Uterus (tissue), 4 donors: ENCODE results near the gene ZNF273. TPM values are rescaled to one million over a fixed set of nuclear protein-coding genes. Genes with fewer than 3 reads are reported as not detected.
"Not testable (repeated sequence)": the region's sequence is repeated elsewhere in the genome, so short reads cannot be mapped to it uniquely, and the experiment has no call there.

Source experiments
- DNase-seq, 2 donors: peaks; one replicate each; pipeline ENCODE4 v3.0.0-alpha.2; 2019 to 2020
- H3K27ac ChIP-seq, 2 donors: fragments of 200-600 bp; sonication (generic); 1 replicate in 1 of 2; 2 replicates in 1 of 2; pipeline ENCODE4 v1.5.1; 2016 to 2018
- H3K27me3 ChIP-seq, 2 donors: fragments of 200-600 bp; sonication (generic); one replicate each; pipeline ENCODE4 v1.5.1; 2018 to 2019; ENCODE audit warnings: control low read depth in 1 of 2
- H3K36me3 ChIP-seq, 2 donors: fragments of 200-600 bp; sonication (generic); one replicate each; pipeline ENCODE4 v1.5.1; 2019; ENCODE audit warnings: control low read depth in 1 of 2
- H3K4me1 ChIP-seq, 2 donors: fragments of 200-600 bp; sonication (generic); one replicate each; pipeline ENCODE4 v1.5.1; 2018 to 2019; ENCODE audit warnings: control low read depth in 1 of 2
- H3K4me3 ChIP-seq, 2 donors: fragments of 200-600 bp; sonication (generic); 1 replicate in 1 of 2; 2 replicates in 1 of 2; pipeline ENCODE4 v1.5.1; 2018 to 2019; ENCODE audit warnings: mild to moderate bottlenecking in 1 of 2
- H3K9me3 ChIP-seq, 2 donors: fragments of 200-600 bp; sonication (generic); one replicate each; pipeline ENCODE4 v1.5.1; 2019; ENCODE audit warnings: control low read depth in 1 of 2
- CTCF ChIP-seq, 4 experiments: fragments of 200-600 bp in 2 of 4; fragments of 450-650 bp in 2 of 4; sonication (generic) in 2 of 4; IDR thresholded peaks; one replicate each; pipeline ENCODE4 v1.5.1; 2016 to 2019; ENCODE audit warnings: antibody characterized with exemption in 4 of 4, mild to moderate bottlenecking in 2 of 4, moderate library complexity in 1 of 4
- POLR2A ChIP-seq, 2 donors: fragments of 450-650 bp; IDR thresholded peaks; one replicate each; pipeline ENCODE4 v1.6.1; 2016; ENCODE audit warnings: antibody characterized with exemption in 2 of 2, mild to moderate bottlenecking in 1 of 2, moderate library complexity in 1 of 2
- intact Hi-C: fragments of 100-400 bp; cut with DNase I; formaldehyde crosslinking; loops from one replicate; pipeline ENCODE4 v1.15.1; 2023; ENCODE audit warnings: low total_unique reads
- total RNA-seq, 4 donors: library from RNA; depleted of rRNA in 3 of 4; stranded (reverse); fragments of >200 nt in 3 of 4; gene quantifications; one replicate each; pipeline versions ENCODE4 v1.1.0 to v1.2.4, GENCODE V29; 2014 to 2023
- donor health status: DM: yes; HTN: yes; CAD: no.

The ZNF273 gene
- total RNA-seq, 4 donors from 2014 or later, result 1.5 to 21.8 (median 8.0) TPM

GRCh38 chr7:64907641-64908326, 4.7 kb downstream of the ZNF273 start:
- intact Hi-C loops, result no loop called here
- TF ChIP-seq CTCF (IDR thresholded peaks at IDR 0.05), result no peak
- no peak for TF ChIP-seq POLR2A (IDR thresholded peaks at IDR 0.05)
- no peak overlapping the region for H3K4me3 ChIP-seq

DNA sequence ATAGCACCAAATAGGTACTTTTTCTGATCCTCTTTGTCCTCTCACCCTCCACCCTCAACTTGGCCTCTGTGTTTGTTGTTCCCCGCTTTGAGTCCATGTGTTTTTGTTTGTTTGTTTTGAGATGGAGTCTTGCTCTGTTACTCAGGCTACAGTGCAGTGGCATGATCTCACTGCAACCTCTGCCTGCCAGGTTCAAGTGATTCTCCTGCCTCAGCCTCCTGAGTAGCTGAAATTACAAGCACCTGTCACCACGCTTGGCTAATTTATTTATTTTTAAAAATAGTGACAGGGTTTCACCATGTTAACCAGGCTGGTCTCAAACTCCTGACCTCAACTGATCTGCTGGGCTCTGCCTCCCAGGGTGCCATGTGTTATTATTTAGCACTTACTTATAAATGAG, 5.3 kb downstream of the ZNF273 start:
- intact Hi-C loops, result no loop called here
- H3K4me1 ChIP-seq, result peaks cover 0 to 4% of the 10 kb centered on the region in 2 donors
- no peak overlapping the region for H3K4me3 ChIP-seq
- H3K27me3 ChIP-seq, result no peaks in the 10 kb centered on the region
- no peak for DNase-seq
- no peak overlapping the region for H3K27ac ChIP-seq
- H3K36me3 ChIP-seq, result no peaks in the 10 kb centered on the region
- H3K9me3 ChIP-seq, result no peaks in the 10 kb centered on the region
- TF ChIP-seq CTCF (IDR thresholded peaks at IDR 0.05), result no peak

More at GRCh38 chr7:64907641-64908326, 4.7 kb downstream of the ZNF273 start:
- H3K9me3 ChIP-seq, result no peaks in the 10 kb centered on the region
- no peak overlapping the region for H3K27ac ChIP-seq
- DNase-seq, result no peak
- peaks cover 0 to 4% of the 10 kb centered on the region in 2 donors for H3K4me1 ChIP-seq
- no peaks in the 10 kb centered on the region for H3K27me3 ChIP-seq
- H3K36me3 ChIP-seq, result no peaks in the 10 kb centered on the region

- no peak for DNase-seq
- H3K27ac ChIP-seq, result no peak overlapping the region
- H3K4me1 ChIP-seq, result no peaks in the 10 kb centered on the region
- no peaks in the 10 kb centered on the region for H3K27me3 ChIP-seq
- no peaks in the 10 kb centered on the region for H3K9me3 ChIP-seq
- TF ChIP-seq POLR2A (IDR thresholded peaks at IDR 0.05) (no peak), CTCF (IDR thresholded peaks at IDR 0.05) (no peak)
- no peaks in the 10 kb centered on the region for H3K36me3 ChIP-seq
- no peak overlapping the region for H3K4me3 ChIP-seq
- intact Hi-C loops, result no loop called here
Observed at GRCh38 chr7:64914557-64914956, 11.5 kb downstream of the ZNF273 start.

DNA sequence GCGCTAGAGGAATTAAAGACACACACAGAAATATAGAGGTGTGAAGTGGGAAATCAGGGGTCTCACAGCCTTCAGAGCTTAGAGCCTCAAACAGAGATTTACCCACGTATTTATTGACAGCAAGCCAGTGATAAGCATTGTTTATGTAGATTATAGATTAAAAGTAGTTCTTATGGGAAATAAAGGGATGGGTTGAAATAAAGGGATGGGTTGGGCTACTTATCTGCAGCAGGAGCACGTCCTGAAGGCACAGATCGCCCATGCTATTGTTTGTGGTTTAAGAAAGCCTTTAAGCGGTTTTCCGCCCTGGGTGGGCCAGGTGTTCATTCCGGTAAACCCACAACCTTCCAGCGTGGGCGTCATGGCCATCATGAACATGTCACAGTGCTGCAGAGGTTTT, 12.2 kb downstream of the ZNF273 start:
- H3K9me3 ChIP-seq, H3K4me3 ChIP-seq, H3K27ac ChIP-seq, H3K36me3 ChIP-seq, DNase-seq, intact Hi-C loops, H3K4me1 ChIP-seq, H3K27me3 ChIP-seq: not testable (repeated sequence)

DNA sequence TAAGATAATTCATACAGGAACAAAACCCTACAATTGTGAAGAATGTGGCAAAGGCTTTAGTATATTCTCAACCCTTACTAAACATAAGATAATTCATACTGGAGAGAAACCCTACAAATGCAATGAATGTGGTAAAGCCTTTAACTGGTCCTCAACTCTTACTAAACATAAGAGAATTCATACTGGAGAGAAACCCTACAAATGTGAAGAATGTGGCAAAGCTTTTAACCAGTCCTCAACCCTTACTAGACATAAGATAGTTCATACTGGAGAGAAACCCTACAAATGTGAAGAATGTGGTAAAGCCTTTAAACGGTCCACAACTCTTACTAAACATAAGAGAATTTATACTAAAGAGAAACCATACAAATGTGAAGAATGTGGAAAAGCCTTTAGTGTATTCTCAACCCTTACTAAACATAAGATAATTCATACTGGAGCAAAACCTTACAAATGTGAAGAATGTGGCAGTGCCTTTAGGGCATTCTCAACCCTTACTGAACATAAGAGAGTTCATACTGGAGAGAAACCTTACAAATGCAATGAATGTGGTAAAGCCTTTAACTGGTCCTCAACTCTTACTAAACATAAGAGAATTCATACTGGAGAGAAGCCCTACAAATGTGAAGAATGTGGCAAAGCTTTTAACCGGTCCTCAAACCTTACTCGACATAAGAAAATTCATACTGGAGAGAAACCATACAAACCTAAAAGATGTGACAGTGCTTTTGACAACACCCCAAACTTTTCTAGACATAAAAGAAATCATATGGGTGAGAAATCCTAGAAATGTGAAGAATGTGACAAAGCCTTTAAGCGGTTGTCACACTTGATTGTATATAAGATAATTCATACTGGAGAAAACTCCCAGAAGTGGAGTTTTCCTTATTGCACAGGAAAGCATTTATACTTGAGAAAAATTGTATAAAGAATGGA, 25.4 kb downstream of the ZNF273 start:
- H3K9me3 ChIP-seq, H3K27me3 ChIP-seq, H3K36me3 ChIP-seq, intact Hi-C loops, H3K4me3 ChIP-seq, H3K4me1 ChIP-seq, DNase-seq, H3K27ac ChIP-seq: not testable (repeated sequence)

DNA sequence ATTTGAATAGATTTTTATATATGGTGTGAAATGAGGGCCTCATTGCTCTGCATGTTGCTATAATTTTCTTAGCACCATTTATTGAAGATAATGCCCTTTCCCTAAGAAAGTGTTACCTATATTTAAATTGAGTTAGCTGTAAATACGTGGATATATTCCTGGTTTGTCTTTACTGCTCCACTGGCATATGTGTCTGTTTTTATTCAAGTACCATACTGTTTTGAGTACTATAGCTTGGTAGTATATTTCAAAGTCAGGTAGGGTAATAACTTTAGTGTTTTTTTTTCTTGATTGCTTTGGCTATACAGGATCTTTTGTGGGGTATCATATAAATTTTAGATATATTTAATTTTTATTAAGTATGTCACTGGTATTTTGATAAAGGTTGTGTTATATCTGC, 31.4 kb downstream of the ZNF273 start:
- no peak for DNase-seq
- intact Hi-C loops, result no loop called here
- H3K36me3 ChIP-seq, result peaks cover 0 to 3% of the 10 kb centered on the region in 2 donors
- no peaks in the 10 kb centered on the region for H3K27me3 ChIP-seq
- peaks cover 0 to 8% of the 10 kb centered on the region in 2 donors for H3K9me3 ChIP-seq
- H3K4me1 ChIP-seq, result no peaks in the 10 kb centered on the region
- no peak overlapping the region for H3K27ac ChIP-seq
- no peak for TF ChIP-seq POLR2A (IDR thresholded peaks at IDR 0.05)
- no peak for TF ChIP-seq CTCF (IDR thresholded peaks at IDR 0.05)
- no peak overlapping the region for H3K4me3 ChIP-seq
